C4-2B (cell line): ENCODE measurements around the gene HSD3B1.

Experiments
- ZFX ChIP-seq: fragments of 450-650 bp; IDR thresholded peaks from 2 replicates; pipeline ENCODE4 v1.6.1; 2017
- TF ChIP-seq, protein P1 (sequence below): fragments of 450-650 bp; conservative IDR thresholded peaks from 2 replicates; pipeline ENCODE4 v1.5.1; 2017; ENCODE audit warnings: mild to moderate bottlenecking

GRCh38 chr1:119490925-119491324 is 16.1 kb upstream of the HSD3B1 start:
- no peak for TF ChIP-seq ZFX
- TF ChIP-seq, protein P1, sequence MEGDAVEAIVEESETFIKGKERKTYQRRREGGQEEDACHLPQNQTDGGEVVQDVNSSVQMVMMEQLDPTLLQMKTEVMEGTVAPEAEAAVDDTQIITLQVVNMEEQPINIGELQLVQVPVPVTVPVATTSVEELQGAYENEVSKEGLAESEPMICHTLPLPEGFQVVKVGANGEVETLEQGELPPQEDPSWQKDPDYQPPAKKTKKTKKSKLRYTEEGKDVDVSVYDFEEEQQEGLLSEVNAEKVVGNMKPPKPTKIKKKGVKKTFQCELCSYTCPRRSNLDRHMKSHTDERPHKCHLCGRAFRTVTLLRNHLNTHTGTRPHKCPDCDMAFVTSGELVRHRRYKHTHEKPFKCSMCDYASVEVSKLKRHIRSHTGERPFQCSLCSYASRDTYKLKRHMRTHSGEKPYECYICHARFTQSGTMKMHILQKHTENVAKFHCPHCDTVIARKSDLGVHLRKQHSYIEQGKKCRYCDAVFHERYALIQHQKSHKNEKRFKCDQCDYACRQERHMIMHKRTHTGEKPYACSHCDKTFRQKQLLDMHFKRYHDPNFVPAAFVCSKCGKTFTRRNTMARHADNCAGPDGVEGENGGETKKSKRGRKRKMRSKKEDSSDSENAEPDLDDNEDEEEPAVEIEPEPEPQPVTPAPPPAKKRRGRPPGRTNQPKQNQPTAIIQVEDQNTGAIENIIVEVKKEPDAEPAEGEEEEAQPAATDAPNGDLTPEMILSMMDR, result no peak
